ENCODE results near the gene WFIKKN2.
A peak's percentile ranks its signal among the peaks of the same experiment; 100 is the strongest.
"Not testable (repeated sequence)": the region's sequence is repeated elsewhere in the genome, so short reads cannot be mapped to it uniquely, and the experiment has no call there.

Gene WFIKKN2

DNA sequence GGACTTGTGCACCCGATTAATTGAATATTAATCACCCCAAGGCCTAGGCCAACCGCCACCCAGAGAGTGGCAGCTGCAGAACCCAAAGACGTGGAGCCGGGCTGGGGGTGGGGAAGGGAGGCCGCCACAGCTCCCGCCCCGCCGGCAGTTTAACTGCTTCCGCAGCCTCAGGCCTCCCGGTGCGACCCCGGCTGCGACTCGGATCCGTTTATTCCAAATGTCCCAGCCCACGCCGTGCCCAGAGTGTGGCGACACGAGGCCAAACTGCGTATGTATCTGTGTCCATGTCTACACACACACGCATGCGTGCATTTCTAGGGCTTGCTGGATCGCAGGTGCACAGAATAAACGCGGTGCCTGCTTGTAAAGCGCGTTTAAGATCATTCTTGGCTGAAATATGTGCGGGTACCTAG lies 31.6 kb downstream of the WFIKKN2 start:
- H3K9me3 ChIP-seq (ENCODE audit: low read depth, low read length), result no peaks in the 10 kb centered on the region
- TF ChIP-seq EZH2 (IDR thresholded peaks at IDR 0.05), result no peak
- no peak for TF ChIP-seq FOXP2 (optimal IDR thresholded peaks at IDR 0.05; ENCODE audit: control extremely low read depth, extremely low read length, insufficient read depth)
- TF ChIP-seq POLR2AphosphoS5 (IDR thresholded peaks at IDR 0.05; ENCODE audit: borderline replicate concordance, low read depth, low read length), result no peak
- peak overlapping the region; percentile 76 for H3K9ac ChIP-seq (ENCODE audit: insufficient read length)
- no peak for DNase-seq (ENCODE audit: low read depth, low spot score)
- H3K36me3 ChIP-seq (ENCODE audit: insufficient read depth, low read length), result peaks cover 6% of the 10 kb centered on the region
- H3K27ac ChIP-seq, result peak overlapping the region; percentile 88
- peak overlapping the region; percentile 98 for H3K4me3 ChIP-seq

DNA sequence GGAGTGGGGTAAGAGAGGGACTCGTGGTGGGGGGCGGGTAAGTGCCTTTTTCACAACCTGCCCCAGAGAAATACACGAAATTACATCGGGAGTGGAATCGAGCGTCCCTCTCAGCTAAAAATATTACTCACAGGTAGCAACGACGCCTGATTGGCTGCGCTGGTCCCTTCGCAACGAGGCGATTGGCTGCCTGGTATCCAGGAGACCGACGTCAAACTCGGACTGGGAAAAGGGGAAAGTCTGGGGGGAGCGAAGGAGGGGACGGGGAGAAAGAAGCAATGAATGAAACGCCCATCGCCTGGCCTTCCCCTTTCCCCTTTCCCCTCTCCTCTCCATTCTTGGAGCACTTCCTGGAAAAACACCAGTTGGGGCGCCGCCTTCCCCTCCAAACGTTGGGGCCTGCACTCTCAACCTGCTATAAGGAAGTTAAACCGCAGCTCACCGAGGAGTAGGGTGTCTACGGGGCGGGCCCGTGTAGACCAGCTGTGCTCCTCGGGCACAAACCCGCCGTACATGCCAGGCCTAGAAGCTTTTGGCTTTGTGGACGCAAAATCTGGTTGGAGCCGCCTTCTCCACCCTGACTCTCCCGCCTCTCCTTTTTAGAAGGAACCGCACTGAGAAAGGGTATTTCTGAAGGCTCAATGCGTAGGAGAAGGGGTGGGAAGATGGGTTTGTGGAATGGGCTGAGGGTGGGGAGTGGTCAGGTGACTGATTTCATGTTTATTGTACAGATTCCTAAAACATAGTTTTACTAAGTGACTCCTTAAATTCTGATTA lies 32.2 kb downstream of the WFIKKN2 start:
- TF ChIP-seq POLR2AphosphoS5 (IDR thresholded peaks at IDR 0.05; ENCODE audit: borderline replicate concordance, low read depth, low read length) (peak; percentile 45; the same call in 1 of the 2 replicates), FOXP2 (optimal IDR thresholded peaks at IDR 0.05; ENCODE audit: control extremely low read depth, extremely low read length, insufficient read depth) (no peak)
- Histone ChIP-seq H3K4me3 (peak overlapping the region; percentile 98), H3K36me3 (ENCODE audit: insufficient read depth, low read length) (peaks cover 6% of the 10 kb centered on the region)

DNA sequence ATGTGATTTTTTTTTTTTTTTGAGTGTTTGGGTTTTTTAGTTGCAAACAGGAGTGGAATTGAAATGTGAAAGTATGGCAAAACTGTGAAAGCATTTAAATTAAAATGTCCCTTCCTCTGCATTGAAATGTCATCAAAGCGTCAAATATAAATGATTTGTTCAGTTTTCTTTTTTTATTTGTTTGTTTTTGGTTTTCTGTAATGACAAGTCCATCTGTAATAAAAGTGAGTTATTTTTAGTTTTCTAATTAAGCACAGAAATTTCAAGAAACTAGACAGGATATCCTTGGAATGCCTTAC lies 32.7 kb downstream of the WFIKKN2 start:
- Histone ChIP-seq H3K36me3 (ENCODE audit: insufficient read depth, low read length) (peaks cover 1% of the 10 kb centered on the region; the same call in 1 of the 2 replicates), H3K9me3 (ENCODE audit: low read depth, low read length) (no peaks in the 10 kb centered on the region), H3K9ac (ENCODE audit: insufficient read length) (peak overlapping the region; percentile 70), H3K4me3 (peak overlapping the region; percentile 98), H3K27ac (peak overlapping the region; percentile 81)
- DNase-seq (ENCODE audit: low read depth, low spot score), result no peak
- no peak for TF ChIP-seq FOXP2 (optimal IDR thresholded peaks at IDR 0.05; ENCODE audit: control extremely low read depth, extremely low read length, insufficient read depth)
- no peak for TF ChIP-seq POLR2AphosphoS5 (IDR thresholded peaks at IDR 0.05; ENCODE audit: borderline replicate concordance, low read depth, low read length)
- TF ChIP-seq EZH2 (IDR thresholded peaks at IDR 0.05), result no peak

More for the DNA sequence above, 32.2 kb downstream of the WFIKKN2 start:
- DNase-seq (ENCODE audit: low read depth, low spot score), result peak; percentile 81
- no peaks in the 10 kb centered on the region for H3K9me3 ChIP-seq (ENCODE audit: low read depth, low read length)
- H3K27ac ChIP-seq, result peak overlapping the region; percentile 88
- H3K9ac ChIP-seq (ENCODE audit: insufficient read length), result peak overlapping the region; percentile 76

DNA sequence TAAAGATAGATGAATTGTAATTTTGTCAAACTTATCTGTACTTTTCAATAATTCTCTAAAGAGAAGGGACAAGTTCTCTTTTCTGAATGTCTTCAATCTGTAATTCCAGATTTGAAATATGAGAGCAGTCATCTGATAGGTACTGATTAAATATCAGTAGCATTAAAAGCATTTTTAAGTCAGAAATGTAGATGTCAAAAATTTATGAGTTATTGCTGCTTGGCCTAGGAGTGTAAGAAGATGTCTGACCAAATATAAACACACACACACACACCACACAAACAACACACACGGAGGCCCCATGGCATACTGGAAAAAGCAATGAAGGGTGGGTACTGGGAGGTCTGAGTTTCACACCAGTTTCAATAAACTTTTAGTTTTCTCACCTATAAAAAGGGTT lies 33.2 kb downstream of the WFIKKN2 start:
- no peak for DNase-seq (ENCODE audit: low read depth, low spot score)
- H3K9ac ChIP-seq (ENCODE audit: insufficient read length), result no peak overlapping the region
- H3K36me3 ChIP-seq (ENCODE audit: insufficient read depth, low read length), result no peaks in the 10 kb centered on the region
- no peaks in the 10 kb centered on the region for H3K9me3 ChIP-seq (ENCODE audit: low read depth, low read length)
- peak overlapping the region; percentile 98 for H3K4me3 ChIP-seq
- no peak overlapping the region for H3K27ac ChIP-seq
- no peak for TF ChIP-seq EZH2 (IDR thresholded peaks at IDR 0.05)
- no peak for TF ChIP-seq POLR2AphosphoS5 (IDR thresholded peaks at IDR 0.05; ENCODE audit: borderline replicate concordance, low read depth, low read length)
- no peak for TF ChIP-seq FOXP2 (optimal IDR thresholded peaks at IDR 0.05; ENCODE audit: control extremely low read depth, extremely low read length, insufficient read depth)

DNA sequence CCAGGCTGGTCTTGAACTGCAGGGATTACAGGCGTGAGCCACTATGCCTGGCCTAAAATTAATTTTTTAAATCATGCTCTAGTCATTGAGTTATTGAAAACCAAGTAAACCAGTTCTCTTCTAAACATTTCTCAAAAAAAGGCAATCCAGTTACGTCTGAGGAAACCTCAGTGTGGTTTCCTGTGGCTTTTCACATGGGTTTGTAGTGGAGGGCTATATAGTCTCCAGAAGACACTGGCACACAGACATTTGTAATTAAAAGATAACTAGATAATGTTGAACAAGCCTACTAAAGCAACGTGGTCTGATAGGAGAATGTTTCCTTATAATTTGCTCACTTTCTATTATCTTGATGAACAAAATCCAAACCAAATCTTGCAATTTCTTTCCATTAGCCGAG lies 36.0 kb downstream of the WFIKKN2 start:
- H3K27ac ChIP-seq, result no peak overlapping the region
- no peak overlapping the region for H3K4me3 ChIP-seq
- TF ChIP-seq POLR2AphosphoS5 (IDR thresholded peaks at IDR 0.05; ENCODE audit: borderline replicate concordance, low read depth, low read length) (no peak), EZH2 (IDR thresholded peaks at IDR 0.05) (no peak), FOXP2 (optimal IDR thresholded peaks at IDR 0.05; ENCODE audit: control extremely low read depth, extremely low read length, insufficient read depth) (no peak)
- no peaks in the 10 kb centered on the region for H3K36me3 ChIP-seq (ENCODE audit: insufficient read depth, low read length)
- no peak overlapping the region for H3K9ac ChIP-seq (ENCODE audit: insufficient read length)
- DNase-seq (ENCODE audit: low read depth, low spot score), result no peak
- H3K9me3 ChIP-seq (ENCODE audit: low read depth, low read length), result no peaks in the 10 kb centered on the region

DNA sequence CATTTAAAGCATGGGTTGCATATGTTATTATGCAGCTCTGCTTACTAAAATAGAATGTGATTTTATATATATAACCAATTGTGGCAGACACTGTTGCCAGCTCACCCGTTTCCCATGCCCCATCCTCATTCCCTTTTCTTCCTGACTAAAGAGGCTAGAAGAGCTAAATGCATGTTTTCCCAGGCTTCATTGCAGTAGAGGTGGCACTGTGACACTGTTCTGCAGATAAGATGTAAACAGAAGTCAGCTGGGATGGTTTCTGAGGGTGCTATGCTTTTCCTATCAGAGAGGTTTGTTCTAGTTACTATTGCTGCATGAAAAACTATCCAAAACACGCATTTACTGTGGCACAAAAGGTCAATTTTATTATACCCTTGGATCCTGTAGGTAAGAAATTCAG lies 36.5 kb downstream of the WFIKKN2 start:
- H3K9me3 ChIP-seq (ENCODE audit: low read depth, low read length), result no peaks in the 10 kb centered on the region
- H3K27ac ChIP-seq, result no peak overlapping the region
- no peak for DNase-seq (ENCODE audit: low read depth, low spot score)
- H3K9ac ChIP-seq (ENCODE audit: insufficient read length), result no peak overlapping the region
- TF ChIP-seq FOXP2 (optimal IDR thresholded peaks at IDR 0.05; ENCODE audit: control extremely low read depth, extremely low read length, insufficient read depth) (no peak), EZH2 (IDR thresholded peaks at IDR 0.05) (no peak), POLR2AphosphoS5 (IDR thresholded peaks at IDR 0.05; ENCODE audit: borderline replicate concordance, low read depth, low read length) (no peak)
- no peaks in the 10 kb centered on the region for H3K36me3 ChIP-seq (ENCODE audit: insufficient read depth, low read length)
- H3K4me3 ChIP-seq, result no peak overlapping the region

DNA sequence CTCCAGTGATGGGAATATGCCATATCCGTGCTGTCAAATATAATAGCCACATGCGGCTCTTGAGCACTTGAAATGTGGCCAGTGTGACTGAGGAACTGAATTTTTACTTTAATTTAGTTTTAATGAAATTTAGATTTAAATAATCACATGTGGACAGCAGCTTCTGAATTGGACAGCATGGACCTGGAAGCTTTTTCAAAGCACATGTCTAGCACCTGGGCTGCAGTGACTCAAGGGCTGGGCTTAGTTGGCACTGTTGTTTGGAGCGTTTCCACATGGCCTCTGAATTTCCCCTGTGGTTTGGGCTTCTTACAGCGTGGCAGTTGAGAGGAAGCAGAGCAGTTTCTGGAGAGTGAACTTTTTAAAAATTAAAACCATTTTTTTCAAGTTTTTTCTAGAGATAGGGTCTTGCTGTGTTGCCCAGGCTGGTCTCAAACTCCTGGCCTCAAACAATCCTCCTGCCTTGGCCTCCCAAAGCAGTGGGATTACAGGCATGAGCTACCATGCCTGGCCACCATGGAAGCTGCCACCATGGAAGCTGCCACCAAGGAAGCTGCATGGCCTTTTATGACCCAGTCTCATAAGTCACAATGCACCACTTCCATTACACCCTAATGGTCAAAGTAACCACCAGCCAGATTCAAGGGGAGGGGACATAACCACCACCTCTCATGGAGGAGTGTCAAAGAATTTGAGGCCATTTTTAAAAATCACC lies 37.5 kb downstream of the WFIKKN2 start:
- no peak for TF ChIP-seq POLR2AphosphoS5 (IDR thresholded peaks at IDR 0.05; ENCODE audit: borderline replicate concordance, low read depth, low read length)
- no peak for TF ChIP-seq FOXP2 (optimal IDR thresholded peaks at IDR 0.05; ENCODE audit: control extremely low read depth, extremely low read length, insufficient read depth)
- no peak for TF ChIP-seq EZH2 (IDR thresholded peaks at IDR 0.05)
- Histone ChIP-seq H3K9ac (ENCODE audit: insufficient read length) (no peak overlapping the region), H3K4me3 (no peak overlapping the region), H3K9me3 (ENCODE audit: low read depth, low read length) (no peaks in the 10 kb centered on the region), H3K27ac (no peak overlapping the region), H3K36me3 (ENCODE audit: insufficient read depth, low read length) (no peaks in the 10 kb centered on the region)
- DNase-seq (ENCODE audit: low read depth, low spot score), result no peak

DNA sequence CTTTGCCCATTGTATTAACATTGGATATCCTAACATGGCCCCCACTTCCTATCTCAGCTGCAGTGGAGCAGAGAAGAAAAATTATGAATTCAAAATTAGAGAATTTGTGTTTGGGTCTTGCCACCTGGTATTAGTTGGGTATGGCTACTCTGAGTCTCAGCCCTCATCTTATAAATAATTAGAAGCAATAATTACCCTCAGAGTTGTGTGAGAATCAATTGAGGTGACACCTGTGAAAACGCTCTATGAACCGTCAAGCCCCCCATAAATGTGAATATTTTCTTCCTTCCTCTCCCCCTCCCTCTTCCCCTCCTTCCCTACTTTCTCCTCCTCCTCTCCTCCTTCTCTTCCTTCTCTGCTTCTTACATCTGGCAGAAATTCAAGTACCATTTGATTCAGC lies 39.7 kb downstream of the WFIKKN2 start:
- Histone ChIP-seq H3K27ac (no peak overlapping the region), H3K4me3 (no peak overlapping the region), H3K9ac (ENCODE audit: insufficient read length) (no peak overlapping the region), H3K36me3 (ENCODE audit: insufficient read depth, low read length) (no peaks in the 10 kb centered on the region), H3K9me3 (ENCODE audit: low read depth, low read length) (no peaks in the 10 kb centered on the region)
- TF ChIP-seq FOXP2 (optimal IDR thresholded peaks at IDR 0.05; ENCODE audit: control extremely low read depth, extremely low read length, insufficient read depth) (no peak), EZH2 (IDR thresholded peaks at IDR 0.05) (no peak), POLR2AphosphoS5 (IDR thresholded peaks at IDR 0.05; ENCODE audit: borderline replicate concordance, low read depth, low read length) (no peak)
- DNase-seq (ENCODE audit: low read depth, low spot score), result no peak

DNA sequence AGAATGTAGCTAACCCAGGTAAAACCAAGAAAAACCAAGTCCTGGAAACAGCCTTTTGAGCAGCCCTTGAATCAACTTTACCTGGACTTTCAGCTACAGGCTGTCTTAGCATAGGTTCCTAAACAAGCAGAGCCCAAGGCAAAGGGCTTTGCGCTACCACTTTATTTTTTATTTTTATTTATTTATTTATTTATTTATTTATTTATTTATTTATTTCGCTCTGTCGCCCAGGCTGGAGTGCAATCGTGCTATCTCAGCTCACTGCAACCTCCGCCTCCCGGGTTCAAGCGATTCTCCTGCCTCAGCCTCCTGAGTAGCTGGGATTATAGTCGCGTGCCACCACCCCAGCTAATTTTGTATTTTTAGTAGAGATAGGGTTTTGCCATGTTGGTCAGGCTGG lies 41.7 kb downstream of the WFIKKN2 start:
- not testable (repeated sequence) for DNase-seq (ENCODE audit: low read depth, low spot score); H3K36me3 ChIP-seq (ENCODE audit: insufficient read depth, low read length); H3K9me3 ChIP-seq (ENCODE audit: low read depth, low read length); H3K9ac ChIP-seq (ENCODE audit: insufficient read length); H3K27ac ChIP-seq; H3K4me3 ChIP-seq

All from SK-N-MC (cell line).